Endothelial cell of umbilical vein (primary cell): ENCODE results near the gene SPAG9. TPM values are rescaled to one million over a fixed set of nuclear protein-coding genes. Genes with fewer than 3 reads are reported as not detected.

Experiments used
- BruUV-seq: library from RNA; stranded (reverse); fragments of 400-500 nt; replicated peaks from 2 replicates; lab custom pipeline; 2021; lab: Mats Ljungman, UMichigan
- CTCF ChIA-PET: fragments of 300-600, 350-600 bp; sonication (Branson Sonifier 250); formaldehyde crosslinking; loops from one replicate; lab custom pipeline; 2021; ENCODE audit warnings: antibody characterized with exemption, inconsistent platforms; lab: Charles Lee
- POLR2A ChIA-PET: fragments of 300-600, 350-600 bp; sonication (Branson Sonifier 250); formaldehyde crosslinking; loops from one replicate; lab custom pipeline; 2021; ENCODE audit warnings: antibody characterized with exemption, inconsistent platforms; lab: Charles Lee
- DNase-seq: peaks from one replicate; pipeline ENCODE4 v3.0.0-alpha.2; 2011; ENCODE audit warnings: low read depth, low spot score
- FAIRE-seq: peaks from 2 replicates; lab custom pipeline; 2011; peaks lifted over from hg19 to GRCh38; lab: Jason Lieb, UNC
- H2AFZ ChIP-seq: 2 replicates; pipeline ENCODE4 v1.6.0; 2012; ENCODE audit warnings: low read depth, low read length, control low read depth, inconsistent platforms
- H3K27ac ChIP-seq: 2 replicates; pipeline ENCODE4 v1.5.1; 2011; ENCODE audit warnings: low read depth, mild to moderate bottlenecking, control low read depth, low read length, moderate library complexity; ENCODE audit not compliant: insufficient read depth
- H3K27me3 ChIP-seq, 2 experiments: 2 replicates each; pipeline versions ENCODE4 v1.6.0 to v1.6.1; 2011; ENCODE audit warnings: low read length in 2 of 2, mixed read lengths in 1 of 2; ENCODE audit not compliant: control insufficient read depth in 2 of 2, insufficient read depth in 2 of 2
- H3K36me3 ChIP-seq, 2 experiments: 2 replicates in 1 of 2; 3 replicates in 1 of 2; pipeline ENCODE4 v1.5.1; 2011; ENCODE audit warnings: low read length in 2 of 2, mild to moderate bottlenecking in 1 of 2, moderate library complexity in 1 of 2; ENCODE audit not compliant: control insufficient read depth in 2 of 2, insufficient read depth in 2 of 2; ENCODE audit errors: extremely low read depth in 1 of 2
- H3K4me1 ChIP-seq: 3 replicates; pipeline ENCODE4 v1.5.1; 2011; ENCODE audit warnings: mild to moderate bottlenecking, low read length; ENCODE audit not compliant: control insufficient read depth, insufficient read depth; ENCODE audit errors: extremely low read depth
- H3K4me2 ChIP-seq: 2 replicates; pipeline ENCODE4 v1.6.1; 2011; ENCODE audit warnings: low read length, control low read depth, mixed read lengths; ENCODE audit not compliant: insufficient read depth
- H3K4me3 ChIP-seq, 3 experiments: fragments of 200-600 bp in 1 of 3; sonication (generic), shearing (Covaris generic) in 1 of 3; replicated peaks in 1 of 3; 2 replicates each; pipeline ENCODE4 v1.5.1; 2011 to 2016; ENCODE audit warnings: control low read depth in 3 of 3, low read length in 3 of 3, mild to moderate bottlenecking in 2 of 3, inconsistent platforms in 1 of 3, low read depth in 1 of 3, moderate library complexity in 1 of 3; ENCODE audit not compliant: insufficient read depth in 1 of 3
- H3K79me2 ChIP-seq: 2 replicates; pipeline ENCODE4 v1.6.0; 2012; ENCODE audit warnings: low read length, inconsistent platforms; ENCODE audit not compliant: control insufficient read depth, insufficient read depth
- H3K9ac ChIP-seq: replicated peaks from 2 replicates; pipeline ENCODE3; 2011; ENCODE audit warnings: low read length, control low read depth; ENCODE audit not compliant: insufficient read depth; ENCODE audit errors: extremely low read depth
- H3K9me1 ChIP-seq: replicated peaks from 3 replicates; pipeline ENCODE4 v1.6.0; 2011; ENCODE audit warnings: mild to moderate bottlenecking, low read length; ENCODE audit not compliant: control insufficient read depth, insufficient read depth; ENCODE audit errors: extremely low read depth
- H3K9me3 ChIP-seq: replicated peaks from 2 replicates; pipeline ENCODE4 v1.5.1; 2012; ENCODE audit warnings: low read length, inconsistent platforms; ENCODE audit not compliant: control insufficient read depth, insufficient read depth
- H4K20me1 ChIP-seq: replicated peaks from 2 replicates; pipeline ENCODE3; 2011; ENCODE audit warnings: mild to moderate bottlenecking, low read length; ENCODE audit not compliant: control insufficient read depth, insufficient read depth; ENCODE audit errors: extremely low read depth
- CTCF ChIP-seq, 2 donors: IDR thresholded peaks; 1 replicate in 1 of 2; 2 replicates in 1 of 2; pipeline ENCODE4 v1.5.1; 2011; ENCODE audit warnings: low read length in 2 of 2, mild to moderate bottlenecking in 2 of 2, moderate library complexity in 2 of 2, control low read depth in 1 of 2, inconsistent platforms in 1 of 2, low read depth in 1 of 2; ENCODE audit not compliant: insufficient read depth in 1 of 2; ENCODE audit errors: extremely low read depth in 1 of 2
- EZH2 ChIP-seq: IDR thresholded peaks from 2 replicates; pipeline ENCODE4 v1.6.1; 2012; ENCODE audit warnings: borderline replicate concordance, low read depth, mild to moderate bottlenecking, moderate library complexity, low read length, inconsistent platforms; ENCODE audit not compliant: severe bottlenecking
- FOS ChIP-seq: IDR thresholded peaks from 2 replicates; pipeline ENCODE4 v1.6.1; 2011; ENCODE audit warnings: mild to moderate bottlenecking, low read length, moderate library complexity, borderline replicate concordance; ENCODE audit not compliant: insufficient read depth
- GATA2 ChIP-seq: IDR thresholded peaks from 2 replicates; pipeline ENCODE4 v1.7.0; 2011; ENCODE audit warnings: low read depth, mild to moderate bottlenecking, moderate library complexity, mixed read lengths, low read length; ENCODE audit not compliant: insufficient read length, insufficient read depth
- JUN ChIP-seq: IDR thresholded peaks from 2 replicates; pipeline ENCODE4 v1.6.1; 2011; ENCODE audit warnings: borderline replicate concordance, low read depth; ENCODE audit not compliant: insufficient read length, insufficient read depth
- MAX ChIP-seq: IDR thresholded peaks from 2 replicates; pipeline ENCODE4 v1.6.1; 2011; ENCODE audit not compliant: insufficient read depth, insufficient read length
- MYC ChIP-seq: IDR thresholded peaks from one replicate; pipeline ENCODE4 v1.6.1; 2011; ENCODE audit warnings: mild to moderate bottlenecking, low read depth, low read length
- POLR2A ChIP-seq: IDR thresholded peaks from 2 replicates; pipeline ENCODE4 v1.6.1; 2012; ENCODE audit warnings: low read depth, mild to moderate bottlenecking, control low read depth, low read length
- POLR2AphosphoS5 ChIP-seq: IDR thresholded peaks from 2 replicates; pipeline ENCODE4 v1.6.1; 2012; ENCODE audit warnings: low read depth, mild to moderate bottlenecking, control low read depth, low read length, moderate library complexity; ENCODE audit not compliant: insufficient read depth
- dilution Hi-C: fragments of 300-500 bp; cut with MboI; formaldehyde crosslinking; loops from one replicate; pipeline ENCODE4 v1.15.0; 2019; ENCODE audit warnings: low sequenced_read_pairs; ENCODE audit not compliant: extremely low pct_ligation_motif_present
- intact Hi-C: fragments of 100-400 bp; cut with micrococcal nuclease; formaldehyde crosslinking; loops from one replicate; pipeline ENCODE4 v1.10.0; 2022
- polyA plus RNA-seq, 4 experiments: library from polyadenylated mRNA; depleted of rRNA in 3 of 4; stranded (reverse) in 3 of 4; unstranded in 1 of 4; fragments of >200 nt; gene quantifications; 2 replicates each; pipeline versions ENCODE4 v1.2.1 to v1.2.3, GENCODE V29; 2011 to 2012; ENCODE audit warnings: missing spikeins in 1 of 4
- total RNA-seq: library from RNA; stranded (reverse); gene quantifications from 2 replicates; pipeline ENCODE4 v1.2.3, GENCODE V29; 2021

The SPAG9 gene
- total and polyA plus RNA-seq, 2 donors (not counting 3 experiments of a cell fraction or from before 2014, with no cell fraction given), result 16.5 to 75.0 TPM

GRCh38 chr17:50986989-50987660, 133.5 kb downstream of the SPAG9 start:
- intact Hi-C loops, result no loop called here
- Histone ChIP-seq H3K9me3 (no peaks in the 10 kb centered on the region), H3K27ac (no peak overlapping the region), H3K9ac (no peak overlapping the region), H3K36me3 (peaks cover 3 to 8% of the 10 kb centered on the region in 2 experiments), H4K20me1 (no peaks in the 10 kb centered on the region), H3K4me3 (no peak overlapping the region), H3K4me1 (no peaks in the 10 kb centered on the region), H3K27me3 (no peaks in the 10 kb centered on the region), H2AFZ (no peak overlapping the region), H3K4me2 (no peak overlapping the region), H3K9me1 (no peaks in the 10 kb centered on the region), H3K79me2 (no peaks in the 10 kb centered on the region)
- POLR2A ChIA-PET, result no interaction called here
- CTCF ChIA-PET, result no interaction called here
- no TSS peak for BruUV-seq
- DNase-seq (no peak), FAIRE-seq (no peak)
- no peak for TF ChIP-seq JUN
- TF ChIP-seq EZH2, result no peak
- no peak for TF ChIP-seq GATA2
- no peak for TF ChIP-seq MYC
- no peak for TF ChIP-seq FOS
- no peak for TF ChIP-seq POLR2AphosphoS5
- TF ChIP-seq POLR2A, result no peak
- TF ChIP-seq CTCF (IDR thresholded peaks at IDR 0.05; ENCODE audit: extremely low read depth in 1 of 2, insufficient read depth in 1 of 2, low read depth in 1 of 2, low read length in 2 of 2), result no peak
- no peak for TF ChIP-seq MAX
- dilution Hi-C loops, result no loop called here
